Kidney capillary endothelial cell (primary cell): ENCODE results near the gene SOHLH1.

Experiments
- DNase-seq: peaks from one replicate; pipeline ENCODE4 v3.0.0-alpha.2; 2018; ENCODE audit warnings: low spot score

The SOHLH1 gene, protein sequence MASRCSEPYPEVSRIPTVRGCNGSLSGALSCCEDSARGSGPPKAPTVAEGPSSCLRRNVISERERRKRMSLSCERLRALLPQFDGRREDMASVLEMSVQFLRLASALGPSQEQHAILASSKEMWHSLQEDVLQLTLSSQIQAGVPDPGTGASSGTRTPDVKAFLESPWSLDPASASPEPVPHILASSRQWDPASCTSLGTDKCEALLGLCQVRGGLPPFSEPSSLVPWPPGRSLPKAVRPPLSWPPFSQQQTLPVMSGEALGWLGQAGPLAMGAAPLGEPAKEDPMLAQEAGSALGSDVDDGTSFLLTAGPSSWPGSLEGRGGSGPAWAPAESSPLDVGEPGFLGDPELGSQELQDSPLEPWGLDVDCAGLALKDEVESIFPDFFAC

DNA sequence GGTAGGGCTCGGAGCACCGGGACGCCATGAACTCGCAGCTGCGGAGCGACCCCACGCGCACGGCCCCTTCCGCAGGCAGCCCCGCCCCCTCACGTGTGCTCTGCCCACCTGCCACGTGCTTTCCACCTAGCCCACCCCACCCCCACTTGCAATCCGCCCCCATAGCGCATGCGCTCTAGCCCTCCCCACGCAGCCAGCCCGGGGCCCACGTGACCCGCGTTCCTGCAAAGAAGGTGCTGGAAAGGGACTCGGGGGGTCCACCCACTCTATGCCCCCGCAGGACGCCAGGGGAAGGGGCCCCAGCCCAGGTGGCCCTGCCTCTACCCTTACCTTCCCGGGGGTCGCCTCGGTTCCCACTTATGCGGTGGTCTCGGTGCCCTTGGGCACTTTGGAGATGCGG lies at the start of gene SOHLH1:
Gene SOHLH1 (minus strand): TSS at position 42 of the 400 bp plus-strand sequence. CDS start 14 bp downstream, at position 28.
- no peak for DNase-seq

DNA sequence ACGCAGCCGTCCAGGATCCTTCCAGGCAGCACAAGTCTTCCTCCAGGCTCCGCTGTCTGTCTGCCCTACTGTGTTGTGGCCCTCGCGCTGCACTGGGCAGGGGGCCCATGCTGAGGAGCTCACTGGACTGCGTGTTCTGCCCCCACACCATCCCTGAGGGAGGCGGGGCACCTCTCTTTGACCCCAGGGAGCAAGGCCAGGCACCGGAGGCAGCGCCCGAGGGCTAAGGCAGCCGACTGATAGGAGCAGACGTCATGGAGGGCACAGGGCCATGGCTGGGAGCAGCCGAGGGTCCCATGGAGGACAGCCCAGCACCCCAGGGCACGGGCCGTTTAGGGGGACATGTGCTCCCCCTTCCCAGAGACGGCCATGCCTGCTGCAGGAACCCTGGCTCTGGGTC lies 49.4 kb upstream of the SOHLH1 start:
- no peak for DNase-seq

DNA sequence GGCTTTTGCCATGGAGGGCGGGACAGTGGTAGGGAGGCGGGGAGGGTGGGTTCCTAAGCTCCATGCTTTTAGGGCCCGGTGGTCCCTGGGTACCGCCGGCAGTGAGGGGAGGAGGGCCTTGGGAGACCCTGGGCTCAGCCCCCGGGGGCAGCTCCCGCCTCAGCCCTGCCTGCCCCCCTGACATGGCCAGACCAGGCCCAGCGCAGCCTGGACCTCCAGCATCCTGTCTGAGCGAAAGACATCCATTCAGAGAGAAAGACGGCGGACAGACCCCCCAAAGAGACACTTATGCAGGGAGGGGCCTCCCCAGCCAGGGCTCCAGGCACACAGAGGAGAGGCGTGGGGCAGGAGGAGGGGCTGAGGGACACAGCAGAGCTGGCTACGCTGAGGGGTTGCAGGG lies 48.0 kb upstream of the SOHLH1 start:
- no peak for DNase-seq

DNA sequence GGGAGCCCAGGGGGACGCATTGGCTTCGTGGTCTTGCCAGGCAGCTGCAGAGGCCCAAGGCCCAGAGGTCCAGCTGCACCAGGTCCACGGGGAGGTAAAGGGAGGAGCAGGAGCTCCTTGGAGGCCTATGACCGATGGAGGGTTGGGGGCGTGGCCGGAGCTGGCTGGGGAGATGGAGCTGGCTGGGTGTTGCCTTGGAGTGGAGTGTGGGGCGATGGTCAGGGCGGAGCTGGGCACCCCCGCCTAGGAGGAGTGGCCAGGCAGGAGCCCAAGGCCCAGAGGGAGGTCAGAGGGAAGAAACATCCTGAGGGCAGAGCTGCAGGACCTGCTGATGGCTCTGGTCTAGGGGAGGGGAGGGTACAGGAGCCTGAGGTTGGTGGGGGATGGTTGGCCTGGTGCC lies 47.3 kb upstream of the SOHLH1 start:
- DNase-seq, result no peak

DNA sequence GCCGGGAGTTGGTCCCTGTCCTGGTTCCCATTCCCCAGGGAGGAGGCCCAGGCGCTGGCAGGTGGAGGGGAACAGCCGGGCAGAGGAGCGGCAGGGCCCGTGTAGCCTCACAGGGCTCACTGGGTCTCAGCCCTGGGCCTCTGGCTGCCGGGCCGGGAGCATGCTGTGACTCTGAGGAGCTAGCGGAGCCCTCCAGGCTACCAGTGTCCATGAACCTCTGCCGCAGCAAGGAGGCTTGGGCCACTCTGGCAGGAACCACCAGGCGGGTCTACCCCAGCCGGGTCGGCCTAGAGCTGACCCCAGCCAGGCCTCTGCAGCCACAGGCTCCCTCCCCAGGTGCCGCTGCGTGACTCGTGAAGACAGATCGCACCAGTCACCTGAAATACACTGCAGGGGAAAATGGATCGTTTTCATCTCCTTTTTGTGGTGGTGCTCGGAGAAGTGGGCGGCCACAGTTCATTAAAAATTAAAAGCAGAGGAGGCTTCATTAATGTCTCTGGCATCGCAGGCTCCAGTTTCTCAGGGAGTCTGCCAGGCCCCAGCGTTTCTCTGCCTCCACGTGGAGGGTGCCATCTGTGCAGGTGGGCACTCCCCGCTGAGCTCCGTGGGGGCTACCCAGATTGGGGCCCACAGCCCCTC lies 46.5 kb upstream of the SOHLH1 start:
- DNase-seq, result no peak

DNA sequence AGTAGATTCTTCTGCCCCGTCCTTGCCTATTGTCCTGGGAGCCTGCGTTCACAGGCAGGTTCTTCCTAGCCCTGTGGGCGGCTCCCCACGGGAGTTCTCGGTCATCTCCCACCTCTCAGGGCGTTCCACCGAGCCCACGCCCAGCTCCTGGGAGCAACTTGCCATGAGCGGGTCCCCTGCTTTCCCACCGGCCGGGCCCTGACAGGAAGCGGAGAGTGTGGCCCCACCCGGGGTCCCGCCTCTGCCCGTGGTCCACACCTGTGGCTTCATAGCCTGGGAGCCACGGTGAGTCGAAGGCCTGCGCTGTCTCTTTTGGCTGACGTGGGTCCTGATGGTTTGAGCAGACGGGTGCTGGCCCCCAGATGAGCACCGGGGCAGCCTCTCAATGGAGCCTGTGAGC lies 45.9 kb upstream of the SOHLH1 start:
- DNase-seq, result no peak

DNA sequence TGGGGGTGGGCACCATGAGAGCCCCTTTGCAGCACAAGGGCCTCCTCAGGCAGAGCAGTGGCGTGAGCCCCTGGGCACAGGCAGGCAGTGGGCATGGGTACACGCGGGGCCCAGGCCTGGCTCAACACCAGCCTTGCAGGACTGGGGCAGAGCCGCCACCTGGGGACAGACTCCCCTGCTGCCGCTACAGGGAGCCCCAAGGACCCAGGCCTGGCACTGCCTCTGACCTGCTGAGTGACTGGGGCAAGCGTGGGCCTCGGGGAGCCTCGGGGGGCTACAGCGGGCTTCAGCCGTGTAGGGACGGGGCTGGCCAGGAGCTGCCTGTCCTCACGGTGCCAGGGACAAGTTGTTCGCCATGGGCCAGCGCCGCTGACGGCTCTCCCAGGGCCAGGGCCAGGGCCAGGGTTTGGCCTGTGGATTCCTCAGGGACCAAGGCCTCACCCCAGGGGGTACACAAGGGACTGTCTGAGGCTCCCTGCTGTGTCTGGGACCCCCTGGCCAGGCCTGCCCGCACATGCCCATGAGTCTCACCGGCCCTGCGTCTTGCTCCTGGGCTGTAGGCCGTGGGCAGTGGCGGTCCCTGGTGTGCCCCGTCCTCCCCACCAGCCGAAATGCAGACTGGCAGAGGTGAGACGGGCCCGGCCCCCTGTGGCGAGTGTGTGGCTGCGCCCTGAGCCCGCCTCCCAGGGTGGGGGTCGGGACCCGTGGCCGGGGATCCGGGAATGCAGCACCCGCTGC lies 45.2 kb upstream of the SOHLH1 start:
- DNase-seq, result no peak

DNA sequence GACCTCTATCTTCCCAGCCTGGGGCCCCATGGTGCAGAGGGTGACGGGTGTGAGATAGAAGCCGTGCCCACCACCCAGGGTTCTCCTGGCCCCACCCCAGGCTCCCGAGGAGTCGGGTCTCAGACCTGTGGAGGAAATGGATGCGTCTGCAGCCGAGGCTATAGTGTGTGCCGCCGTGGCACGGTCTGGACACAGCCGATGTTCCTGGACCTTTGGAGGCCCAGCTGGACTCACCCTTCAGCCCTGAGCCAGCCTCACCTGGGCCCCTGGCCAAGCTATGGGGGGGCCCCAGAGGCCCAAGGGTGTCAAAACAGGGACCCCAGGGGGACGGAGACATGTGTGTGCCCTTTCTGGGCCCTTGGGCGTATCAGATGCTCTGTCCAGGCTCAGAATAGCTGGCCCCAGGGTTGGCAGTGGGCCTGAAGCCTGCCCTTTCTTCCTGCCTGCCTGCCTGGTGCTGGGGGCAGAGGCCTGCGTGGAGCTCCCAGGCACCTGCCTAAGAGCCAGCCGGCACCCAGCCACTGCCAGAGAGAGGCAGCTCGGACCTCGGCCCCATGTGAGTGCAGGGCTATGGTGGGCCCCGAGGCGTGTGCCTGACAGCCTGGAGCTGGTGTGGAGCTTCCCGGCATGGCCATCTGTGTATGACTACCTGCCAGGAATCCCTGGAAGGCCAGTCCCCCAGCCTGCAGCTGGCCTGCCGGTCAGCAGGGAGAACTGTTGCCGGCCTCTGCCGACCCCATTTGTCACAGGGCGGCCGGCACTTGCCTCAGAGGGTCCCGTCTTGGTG lies 44.5 kb upstream of the SOHLH1 start:
- DNase-seq, result no peak

DNA sequence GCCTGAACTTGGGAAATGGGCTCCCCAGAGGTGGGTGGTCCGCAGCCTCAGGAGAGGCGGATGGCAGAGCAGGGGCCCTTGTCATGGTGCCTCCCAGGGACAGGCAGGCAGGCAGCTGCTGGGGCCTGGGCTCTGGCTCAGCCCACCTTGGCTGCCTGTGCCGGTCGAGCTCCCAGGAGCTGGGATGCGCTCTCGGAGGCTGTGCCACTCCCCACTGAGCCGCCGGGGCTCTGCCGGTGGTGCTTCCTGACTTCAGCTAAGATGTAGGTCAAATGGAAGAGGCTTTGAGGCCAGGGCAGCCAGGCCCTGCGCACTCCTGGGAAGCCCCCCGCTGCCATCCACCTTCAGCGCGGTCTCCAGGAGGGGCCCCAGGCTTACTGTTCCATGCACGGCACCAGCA lies 43.7 kb upstream of the SOHLH1 start:
- DNase-seq, result no peak

DNA sequence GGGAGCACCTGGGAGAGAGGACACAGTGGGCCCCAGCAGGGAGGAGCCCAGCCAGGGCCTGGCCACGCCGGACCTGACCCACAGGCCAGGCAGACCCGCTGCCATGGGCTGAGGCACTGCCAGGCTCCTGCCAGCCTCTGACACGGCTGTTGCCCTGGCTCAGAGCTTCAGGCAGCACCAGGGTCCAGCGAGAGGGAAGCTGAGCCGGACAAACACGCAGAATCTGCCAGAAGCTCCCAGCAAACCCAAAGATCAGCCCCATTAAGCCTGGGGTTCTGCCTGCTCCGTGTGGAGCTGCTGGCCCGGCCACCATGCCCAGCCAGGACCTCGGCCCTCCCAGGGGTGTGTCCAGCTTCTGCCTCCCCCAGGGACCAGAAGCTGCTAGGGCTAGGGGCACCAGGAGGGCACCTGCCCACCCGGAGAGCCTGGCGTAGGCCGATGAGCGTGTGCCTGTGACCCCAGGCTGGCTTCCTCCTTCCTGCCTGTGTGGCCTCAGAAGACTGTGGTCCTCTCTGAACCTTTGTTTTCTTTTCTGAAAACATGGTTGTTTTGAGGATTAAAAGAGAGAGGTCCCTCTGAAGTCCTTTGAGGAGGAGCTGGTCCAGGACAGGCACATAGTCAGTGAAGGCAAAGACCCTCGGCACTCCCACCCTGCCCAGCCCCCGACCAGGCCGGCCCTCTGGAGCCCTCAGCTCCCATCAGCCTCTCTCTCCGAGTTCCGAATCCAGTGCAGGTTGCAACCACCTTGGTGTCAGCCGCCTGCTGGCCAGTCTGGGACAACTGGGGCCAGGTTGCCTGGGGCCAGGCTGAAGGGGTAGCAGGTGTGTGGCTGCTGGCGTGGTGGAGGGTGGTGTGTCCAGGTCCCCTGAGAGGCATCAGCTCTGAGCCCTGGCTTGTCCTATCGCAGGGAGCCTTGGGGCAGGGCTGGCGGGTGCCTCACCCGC lies 42.3 kb upstream of the SOHLH1 start:
- DNase-seq, result no peak

DNA sequence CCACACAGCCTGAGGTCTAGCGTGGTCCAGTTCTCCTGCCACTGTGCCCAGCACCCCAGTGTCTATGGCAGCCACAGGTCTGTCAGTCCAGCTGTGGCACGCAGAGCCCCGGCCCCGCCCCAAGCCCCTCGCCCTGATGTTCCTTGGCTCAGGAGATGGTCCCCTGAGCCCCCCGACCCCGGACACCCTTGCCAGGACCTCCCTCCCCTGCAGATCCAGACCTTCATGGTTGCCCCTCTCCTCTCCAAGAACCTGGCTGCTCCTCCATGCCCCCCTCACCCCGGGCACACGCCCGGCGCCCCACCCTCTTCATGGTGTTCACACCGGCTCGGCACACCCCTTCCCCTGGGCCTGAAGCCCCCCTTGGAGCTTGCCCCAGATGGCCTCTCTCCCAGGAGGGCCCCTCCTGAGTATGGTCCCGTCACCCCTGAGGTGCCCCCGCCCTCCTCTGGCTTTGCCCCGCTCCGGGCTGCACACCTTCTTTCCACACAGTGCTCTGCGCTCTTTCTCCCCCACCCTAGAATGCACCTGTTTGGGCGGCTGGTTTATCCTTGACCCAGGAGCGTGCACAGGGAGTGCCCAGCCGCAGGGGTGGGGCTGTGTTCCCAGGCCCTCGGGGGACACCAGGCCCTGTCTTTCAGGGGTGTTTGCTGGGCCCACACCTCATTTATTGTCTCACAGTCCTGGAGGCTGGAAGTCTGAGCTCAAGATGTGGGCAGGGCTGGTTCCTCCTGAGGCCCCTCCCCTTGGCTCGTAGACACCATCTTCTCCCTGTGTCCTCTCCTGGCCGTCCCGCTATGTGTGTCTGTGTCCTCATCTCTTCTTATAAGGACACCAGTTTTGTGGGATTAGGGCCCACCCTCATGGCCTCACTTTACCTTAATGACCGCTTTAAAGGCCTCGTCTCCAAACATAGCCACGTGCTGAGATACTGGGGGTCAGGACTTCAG lies 40.3 kb upstream of the SOHLH1 start:
- DNase-seq, result no peak

DNA sequence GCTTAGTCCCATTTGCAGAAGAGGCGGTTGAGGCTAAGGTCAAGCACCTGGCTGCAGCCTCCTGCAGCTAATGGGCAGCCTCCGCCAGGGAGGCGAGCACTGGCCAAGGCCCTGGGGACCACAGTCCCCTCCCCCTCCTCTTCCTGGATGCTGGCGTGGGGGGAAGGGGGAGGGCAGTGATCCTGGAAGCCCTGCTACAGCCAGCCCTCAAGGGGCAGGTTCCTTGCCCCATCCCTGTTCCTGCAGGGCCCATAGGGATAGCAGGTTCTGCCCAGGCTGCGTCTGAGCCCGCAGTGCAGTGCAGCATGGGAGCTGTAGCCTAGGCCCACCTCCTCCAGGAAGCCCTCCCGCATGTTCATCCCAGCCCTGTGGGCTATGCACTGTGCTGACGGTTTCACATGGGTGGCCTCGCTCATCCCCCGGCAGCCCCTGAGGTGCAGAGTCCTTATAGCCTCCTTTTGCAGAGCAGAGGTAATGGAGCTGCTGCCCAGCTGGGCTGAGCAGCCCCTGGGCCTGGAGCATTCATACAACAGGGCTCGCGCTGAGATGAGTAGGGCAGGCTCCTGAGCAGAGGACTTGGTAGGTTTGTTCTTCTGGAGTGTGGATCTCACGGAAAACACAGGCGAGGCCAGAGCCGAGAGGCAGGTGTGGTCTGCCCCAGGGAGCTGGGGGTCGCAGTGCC lies 38.7 kb upstream of the SOHLH1 start:
- DNase-seq, result no peak

DNA sequence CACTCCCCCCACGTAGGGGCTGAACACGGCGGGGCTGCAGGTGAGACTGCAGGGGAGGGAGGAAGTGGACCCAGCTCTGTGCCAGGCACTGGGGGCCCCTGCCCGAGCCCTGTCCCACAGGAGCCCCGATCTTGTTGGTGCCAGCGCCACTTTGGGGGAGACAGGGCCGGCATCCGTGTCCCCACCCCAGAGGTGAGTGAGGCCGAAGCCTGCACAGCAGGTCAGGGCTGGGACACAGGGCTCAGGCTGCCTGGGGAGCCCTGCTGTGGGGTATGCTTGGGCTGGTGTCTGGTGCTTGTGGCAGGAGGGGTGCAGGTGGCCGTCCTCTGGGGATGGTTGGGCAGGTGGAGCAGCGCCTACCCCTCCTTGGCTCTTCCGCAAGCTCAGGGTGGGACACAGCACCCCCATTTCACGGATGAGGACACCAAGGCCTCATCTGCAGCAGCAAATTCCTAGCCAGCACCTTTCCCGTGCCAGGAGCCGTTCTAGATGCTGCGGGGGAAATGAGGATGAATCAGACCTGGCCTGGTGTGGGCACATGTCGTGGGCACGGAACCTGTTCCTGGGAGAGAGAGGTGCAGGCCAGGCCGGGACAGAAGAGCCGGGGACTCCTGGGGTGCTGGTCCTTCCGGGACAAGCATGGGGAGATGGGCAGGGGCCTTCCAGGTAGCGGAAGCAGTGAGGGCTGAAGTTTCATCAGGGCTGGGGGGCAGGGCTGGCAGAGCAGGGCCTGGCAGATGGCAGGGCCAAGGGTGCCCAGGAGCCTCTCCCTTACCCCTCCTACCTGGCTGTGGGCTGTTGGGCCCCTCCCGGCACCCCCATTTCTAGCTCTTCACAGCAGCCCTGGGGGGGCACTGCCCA lies 37.9 kb upstream of the SOHLH1 start:
- DNase-seq, result no peak

DNA sequence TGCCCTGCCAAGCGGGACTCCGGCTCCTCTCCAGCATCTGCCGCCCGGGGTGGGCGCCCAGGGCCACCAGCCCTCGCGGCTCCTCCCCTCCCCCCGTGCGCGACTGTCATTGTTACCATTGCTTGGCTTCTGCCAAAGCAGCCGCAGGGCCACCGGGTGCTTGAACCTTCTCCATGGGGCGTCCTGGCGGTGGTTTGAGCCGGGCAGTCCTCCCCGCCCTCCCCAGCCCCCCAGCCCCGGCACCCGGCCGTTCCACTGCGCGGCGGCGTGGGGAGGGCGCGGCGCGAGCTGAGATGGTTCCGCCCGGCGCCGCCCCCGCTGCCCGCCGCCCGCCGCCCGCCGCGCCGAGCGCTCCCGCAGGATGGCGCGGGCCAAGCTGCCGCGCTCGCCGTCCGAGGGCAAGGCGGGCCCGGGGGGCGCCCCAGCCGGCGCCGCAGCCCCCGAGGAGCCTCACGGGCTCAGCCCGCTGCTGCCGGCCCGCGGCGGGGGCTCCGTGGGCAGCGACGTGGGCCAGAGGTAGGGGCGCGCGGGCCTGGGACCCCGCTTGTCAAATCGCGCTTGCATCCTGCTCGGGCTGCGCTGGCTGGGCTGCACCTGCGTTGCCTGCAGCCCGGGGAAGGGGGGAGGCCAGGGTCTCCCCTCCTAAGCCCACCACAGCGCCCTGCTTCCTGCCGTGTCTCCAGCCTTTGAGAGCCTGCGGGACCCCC lies 37.1 kb upstream of the SOHLH1 start:
- no peak for DNase-seq

DNA sequence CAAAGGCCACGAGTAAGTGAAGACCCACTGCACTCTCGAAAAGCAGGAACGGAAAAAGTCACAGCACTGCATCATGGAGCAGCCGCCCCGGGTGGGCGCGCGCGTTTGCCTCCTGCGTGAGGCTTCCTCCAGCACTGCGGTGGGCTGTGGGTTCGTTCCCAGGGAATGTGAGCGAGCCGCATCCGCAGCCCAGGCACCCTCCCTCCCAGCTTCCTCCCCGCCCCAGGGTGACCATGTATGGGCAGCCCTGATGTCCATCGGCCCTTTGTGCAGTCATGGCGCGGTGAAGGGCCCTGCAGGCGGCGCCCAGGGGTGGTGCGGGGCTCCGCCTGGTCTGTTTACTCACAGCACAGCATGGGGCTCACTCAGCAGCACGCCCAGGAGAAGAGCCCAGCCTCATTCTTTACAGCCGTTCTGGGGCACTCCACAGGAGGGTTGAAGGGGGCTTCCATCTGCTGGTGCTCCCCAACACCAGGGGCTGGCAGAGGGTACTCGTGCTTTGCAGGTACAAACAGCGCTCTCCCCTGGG lies 35.4 kb upstream of the SOHLH1 start:
- no peak for DNase-seq

DNA sequence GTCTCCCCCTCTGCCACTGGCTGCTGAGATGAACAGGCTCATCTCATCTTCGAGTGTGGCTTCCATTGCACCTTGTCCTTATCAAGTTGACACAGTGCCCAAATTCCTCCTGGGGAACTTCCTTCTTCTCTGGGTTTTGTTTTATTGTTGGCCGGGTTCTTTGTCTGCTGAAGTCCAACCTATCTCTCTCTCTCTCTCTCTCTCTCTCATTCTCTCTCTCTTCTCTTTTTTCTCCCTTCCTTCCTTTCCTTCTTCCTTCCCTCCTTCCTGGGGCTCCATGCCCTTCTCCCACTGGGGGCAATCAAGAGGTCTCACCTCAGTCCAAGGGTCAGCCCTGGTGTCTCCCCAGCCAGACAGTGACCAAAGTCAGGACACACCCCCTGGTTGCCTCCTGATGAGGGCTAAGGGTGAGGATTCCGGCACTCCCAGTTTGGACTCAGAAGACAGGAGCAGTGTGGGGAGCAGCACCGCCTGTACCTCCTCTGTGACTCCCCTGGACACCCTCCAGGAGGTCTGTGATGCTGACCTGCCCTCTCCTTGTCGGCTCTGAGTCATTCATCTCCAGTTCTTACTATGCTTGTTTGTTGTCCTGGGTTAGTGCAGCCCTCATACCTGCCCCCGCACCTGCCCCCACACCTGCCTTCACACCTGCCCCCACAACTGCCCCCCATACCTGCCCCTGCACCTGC lies 33.4 kb upstream of the SOHLH1 start:
- DNase-seq, result no peak

DNA sequence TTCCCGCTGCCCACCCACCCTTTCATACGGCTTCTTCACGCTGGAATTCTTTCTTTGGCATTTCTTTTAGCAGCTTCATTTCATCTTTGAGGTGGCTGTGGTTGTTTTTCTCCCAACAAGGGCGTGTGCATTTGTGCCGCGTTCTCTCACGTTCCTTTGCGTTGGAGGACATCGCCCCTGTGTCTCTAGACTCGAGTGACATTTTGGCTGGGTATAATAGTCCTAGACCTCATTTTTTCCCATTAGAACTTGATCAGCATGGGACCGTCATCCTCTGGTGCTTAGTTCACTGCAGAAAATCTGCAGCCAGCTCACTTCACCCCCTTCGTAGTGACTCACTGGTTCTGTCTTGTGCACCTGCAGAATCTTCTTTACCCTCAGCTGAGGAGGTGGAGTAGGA lies 32.2 kb upstream of the SOHLH1 start:
- no peak for DNase-seq
